GM23338 (cell line): ENCODE measurements around the gene UPF2. TPM values are rescaled to one million over a fixed set of nuclear protein-coding genes. Genes with fewer than 3 reads are reported as not detected.

Source experiments
- ATAC-seq: fragments of 200-7000 bp; cut with Tn5 transposase; 3 replicates; pipeline ENCODE4 v1.9.1; 2020
- DNase-seq: peaks from one replicate; pipeline ENCODE4 v3.0.0-alpha.2; 2015; ENCODE audit warnings: low spot score
- H2AFZ ChIP-seq: fragments of 200-600 bp; sonication (generic); 2 replicates; pipeline ENCODE4 v1.8.0; 2016; ENCODE audit warnings: antibody characterized with exemption, mild to moderate bottlenecking, moderate library complexity
- H3F3A ChIP-seq: fragments of 200-600 bp; sonication (generic); replicated peaks from 2 replicates; pipeline ENCODE4 v1.8.0; 2017; ENCODE audit warnings: antibody characterized with exemption, mixed run types, low read depth
- H3K27ac ChIP-seq: fragments of 200-600 bp; sonication (generic); 2 replicates; pipeline ENCODE4 v1.6.1; 2016; ENCODE audit warnings: low read depth
- H3K27me3 ChIP-seq: fragments of 200-600 bp; sonication (generic); 2 replicates; pipeline ENCODE4 v1.8.0; 2016; ENCODE audit warnings: mild to moderate bottlenecking, mixed run types, moderate library complexity; ENCODE audit not compliant: insufficient read depth
- H3K36me3 ChIP-seq: fragments of 200-600 bp; sonication (generic); 2 replicates; pipeline ENCODE4 v1.8.0; 2016; ENCODE audit warnings: mild to moderate bottlenecking; ENCODE audit not compliant: insufficient read depth
- H3K4me1 ChIP-seq: fragments of 200-600 bp; sonication (generic); 2 replicates; pipeline ENCODE4 v1.8.0; 2016; ENCODE audit warnings: mild to moderate bottlenecking, moderate library complexity; ENCODE audit not compliant: insufficient read depth
- H3K4me2 ChIP-seq: fragments of 200-600 bp; sonication (generic); 2 replicates; pipeline ENCODE4 v1.7.1; 2017; ENCODE audit warnings: mixed run types
- H3K4me3 ChIP-seq: fragments of 200-600 bp; sonication (generic); 2 replicates; pipeline ENCODE4 v1.6.1; 2016; ENCODE audit warnings: mixed run types
- H3K79me2 ChIP-seq: fragments of 200-600 bp; sonication (generic); replicated peaks from 2 replicates; pipeline ENCODE4 v1.8.0; 2017; ENCODE audit warnings: mild to moderate bottlenecking; ENCODE audit not compliant: insufficient read depth
- H3K9me2 ChIP-seq: fragments of 200-600 bp; sonication (generic); 2 replicates; pipeline ENCODE4 v1.8.0; 2017; ENCODE audit not compliant: insufficient read depth
- H4K20me1 ChIP-seq: fragments of 200-600 bp; sonication (generic); replicated peaks from 2 replicates; pipeline ENCODE4 v1.8.0; 2017; ENCODE audit warnings: mild to moderate bottlenecking; ENCODE audit not compliant: insufficient read depth
- H3K27ac Mint-ChIP-seq: 2 replicates; pipeline ENCODE4 v1.8.0; 2020; ENCODE audit warnings: inconsistent platforms, mild to moderate bottlenecking, moderate library complexity, mixed read lengths
- H3K27me3 Mint-ChIP-seq: 3 replicates; pipeline ENCODE4 v1.8.0; 2022; ENCODE audit warnings: low read depth, mild to moderate bottlenecking, moderate library complexity, mixed read lengths, inconsistent platforms; ENCODE audit not compliant: insufficient read depth, poor library complexity
- H3K36me3 Mint-ChIP-seq: 3 replicates; pipeline ENCODE4 v1.8.0; 2021; ENCODE audit warnings: low read depth, mild to moderate bottlenecking, inconsistent platforms, moderate library complexity, mixed read lengths
- H3K4me1 Mint-ChIP-seq: 3 replicates; pipeline ENCODE4 v1.8.0; 2020; ENCODE audit warnings: mild to moderate bottlenecking, inconsistent platforms, mixed read lengths
- H3K4me3 Mint-ChIP-seq: 3 replicates; pipeline ENCODE4 v1.8.0; 2021; ENCODE audit warnings: moderate library complexity, mild to moderate bottlenecking, inconsistent platforms, mixed read lengths
- H3K9me3 Mint-ChIP-seq: 3 replicates; pipeline ENCODE4 v1.8.0; 2020; ENCODE audit warnings: moderate library complexity, mild to moderate bottlenecking, inconsistent platforms, mixed read lengths
- EZH2 ChIP-seq: fragments of 200-600 bp; sonication (generic); IDR thresholded peaks from one replicate; pipeline ENCODE4 v1.8.0; 2017; ENCODE audit warnings: antibody characterized with exemption, mild to moderate bottlenecking, low read depth; ENCODE audit not compliant: unreplicated experiment
- EZH2phosphoT487 ChIP-seq: fragments of 200-600 bp; sonication (generic); IDR thresholded peaks from one replicate; pipeline ENCODE4 v1.8.1; 2018; ENCODE audit warnings: antibody characterized with exemption; ENCODE audit not compliant: unreplicated experiment
- JUNB ChIP-seq: IDR thresholded peaks from one replicate; pipeline ENCODE4 v1.6.1; 2016; ENCODE audit warnings: antibody characterized with exemption; ENCODE audit not compliant: unreplicated experiment
- NANOG ChIP-seq: IDR thresholded peaks from 2 replicates; pipeline ENCODE4 v1.6.1; 2016; ENCODE audit warnings: antibody characterized with exemption, borderline replicate concordance
- POLR2AphosphoS5 ChIP-seq: IDR thresholded peaks from 2 replicates; pipeline ENCODE4 v1.6.1; 2016; ENCODE audit warnings: antibody characterized with exemption, low read depth
- STAT1 ChIP-seq: IDR thresholded peaks from one replicate; pipeline ENCODE4 v1.6.1; 2016; ENCODE audit warnings: antibody characterized with exemption; ENCODE audit not compliant: unreplicated experiment
- polyA plus RNA-seq: library from polyadenylated mRNA; unstranded; fragments of >200 nt; fragmentation: Nextera tagmentation; extraction: Ambion mirVana; gene quantifications from 2 replicates; pipeline ENCODE4 v1.2.1, GENCODE V29; 2016
- total RNA-seq: library from RNA; depleted of rRNA; stranded (reverse); fragments of >200 nt; shearing (Covaris generic); gene quantifications from 2 replicates; pipeline ENCODE4 v1.2.3, GENCODE V29; 2014
- TF ChIP-seq, protein P1 (sequence below): IDR thresholded peaks from 2 replicates; pipeline ENCODE4 v1.6.1; 2016; ENCODE audit warnings: antibody characterized with exemption
- TF ChIP-seq, protein P2 (sequence below): IDR thresholded peaks from one replicate; pipeline ENCODE4 v1.6.1; 2018; ENCODE audit warnings: antibody characterized with exemption; ENCODE audit not compliant: unreplicated experiment

UPF2 gene
- total and polyA plus RNA-seq, 2 experiments from 2014 or later: 29.0 to 78.5 TPM

GRCh38 chr10:11878776-11879175 is 163.8 kb downstream of the UPF2 start (continued):
- TF ChIP-seq, protein P1, sequence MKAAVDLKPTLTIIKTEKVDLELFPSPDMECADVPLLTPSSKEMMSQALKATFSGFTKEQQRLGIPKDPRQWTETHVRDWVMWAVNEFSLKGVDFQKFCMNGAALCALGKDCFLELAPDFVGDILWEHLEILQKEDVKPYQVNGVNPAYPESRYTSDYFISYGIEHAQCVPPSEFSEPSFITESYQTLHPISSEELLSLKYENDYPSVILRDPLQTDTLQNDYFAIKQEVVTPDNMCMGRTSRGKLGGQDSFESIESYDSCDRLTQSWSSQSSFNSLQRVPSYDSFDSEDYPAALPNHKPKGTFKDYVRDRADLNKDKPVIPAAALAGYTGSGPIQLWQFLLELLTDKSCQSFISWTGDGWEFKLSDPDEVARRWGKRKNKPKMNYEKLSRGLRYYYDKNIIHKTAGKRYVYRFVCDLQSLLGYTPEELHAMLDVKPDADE: no peak
- no peak for TF ChIP-seq STAT1
- no peak for TF ChIP-seq POLR2AphosphoS5

- Mint-ChIP-seq H3K9me3 (no peaks in the 10 kb centered on the region), H3K4me1 (peaks cover 39% of the 10 kb centered on the region), H3K27me3 (peaks cover 7% of the 10 kb centered on the region), H3K36me3 (peaks cover 2% of the 10 kb centered on the region; the same call in 1 of the 3 replicates), H3K27ac (no peak overlapping the region), H3K4me3 (no peak overlapping the region)
- Histone ChIP-seq H3K27ac (no peak overlapping the region), H3K27me3 (no peaks in the 10 kb centered on the region), H3K9me2 (no peaks in the 10 kb centered on the region), H2AFZ (peak overlapping the region; percentile 47; the same call in 1 of the 2 replicates), H3K4me2 (no peak overlapping the region), H3K36me3 (no peaks in the 10 kb centered on the region), H3K4me1 (peaks cover 30% of the 10 kb centered on the region), H4K20me1 (no peaks in the 10 kb centered on the region), H3F3A (no peaks in the 10 kb centered on the region; the same call in 1 of the 2 replicates), H3K4me3 (no peak overlapping the region), H3K79me2 (no peaks in the 10 kb centered on the region)
- no peak for DNase-seq
- no peak for ATAC-seq
- no peak for TF ChIP-seq EZH2phosphoT487
- TF ChIP-seq, protein P1: no peak
- TF ChIP-seq STAT1: no peak
- TF ChIP-seq NANOG: no peak
- no peak for TF ChIP-seq JUNB
- no peak for TF ChIP-seq POLR2AphosphoS5
- TF ChIP-seq EZH2: no peak
- TF ChIP-seq, protein P2, sequence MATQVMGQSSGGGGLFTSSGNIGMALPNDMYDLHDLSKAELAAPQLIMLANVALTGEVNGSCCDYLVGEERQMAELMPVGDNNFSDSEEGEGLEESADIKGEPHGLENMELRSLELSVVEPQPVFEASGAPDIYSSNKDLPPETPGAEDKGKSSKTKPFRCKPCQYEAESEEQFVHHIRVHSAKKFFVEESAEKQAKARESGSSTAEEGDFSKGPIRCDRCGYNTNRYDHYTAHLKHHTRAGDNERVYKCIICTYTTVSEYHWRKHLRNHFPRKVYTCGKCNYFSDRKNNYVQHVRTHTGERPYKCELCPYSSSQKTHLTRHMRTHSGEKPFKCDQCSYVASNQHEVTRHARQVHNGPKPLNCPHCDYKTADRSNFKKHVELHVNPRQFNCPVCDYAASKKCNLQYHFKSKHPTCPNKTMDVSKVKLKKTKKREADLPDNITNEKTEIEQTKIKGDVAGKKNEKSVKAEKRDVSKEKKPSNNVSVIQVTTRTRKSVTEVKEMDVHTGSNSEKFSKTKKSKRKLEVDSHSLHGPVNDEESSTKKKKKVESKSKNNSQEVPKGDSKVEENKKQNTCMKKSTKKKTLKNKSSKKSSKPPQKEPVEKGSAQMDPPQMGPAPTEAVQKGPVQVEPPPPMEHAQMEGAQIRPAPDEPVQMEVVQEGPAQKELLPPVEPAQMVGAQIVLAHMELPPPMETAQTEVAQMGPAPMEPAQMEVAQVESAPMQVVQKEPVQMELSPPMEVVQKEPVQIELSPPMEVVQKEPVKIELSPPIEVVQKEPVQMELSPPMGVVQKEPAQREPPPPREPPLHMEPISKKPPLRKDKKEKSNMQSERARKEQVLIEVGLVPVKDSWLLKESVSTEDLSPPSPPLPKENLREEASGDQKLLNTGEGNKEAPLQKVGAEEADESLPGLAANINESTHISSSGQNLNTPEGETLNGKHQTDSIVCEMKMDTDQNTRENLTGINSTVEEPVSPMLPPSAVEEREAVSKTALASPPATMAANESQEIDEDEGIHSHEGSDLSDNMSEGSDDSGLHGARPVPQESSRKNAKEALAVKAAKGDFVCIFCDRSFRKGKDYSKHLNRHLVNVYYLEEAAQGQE: no peak
Measured at GRCh38 chr10:11877591-11877905, 165.1 kb downstream of the UPF2 start.
